Measurements from ENCODE around the gene DKK3.

Gene DKK3

GRCh38 chr11:12003336-12003735, 5.1 kb downstream of the DKK3 start:
- no peak overlapping the region for H3K27ac ChIP-seq (ENCODE audit: low read depth, low read length)
- peaks cover 9% of the 10 kb centered on the region; the same call in 1 of the 2 replicates for H3K36me3 ChIP-seq (ENCODE audit: control insufficient read depth, insufficient read depth, low read length)
- H3K9me3 ChIP-seq (ENCODE audit: control insufficient read depth, insufficient read depth, low read depth, low read length): no peaks in the 10 kb centered on the region
- no peak overlapping the region for H3K4me3 ChIP-seq (ENCODE audit: low read depth, low read length)
- peaks cover 6% of the 10 kb centered on the region; the same call in 1 of the 2 replicates for H3K4me1 ChIP-seq (ENCODE audit: control insufficient read depth, insufficient read depth, low read length)
- no peak overlapping the region for H3K9ac ChIP-seq (ENCODE audit: low read length)
- peaks cover 22% of the 10 kb centered on the region for H3K27me3 ChIP-seq (ENCODE audit: control insufficient read depth, insufficient read depth, low read length)

GRCh38 chr11:12001186-12001585, 7.2 kb downstream of the DKK3 start:
- Histone ChIP-seq H3K4me1 (ENCODE audit: control insufficient read depth, insufficient read depth, low read length) (no peaks in the 10 kb centered on the region), H3K36me3 (ENCODE audit: control insufficient read depth, insufficient read depth, low read length) (peaks cover 13% of the 10 kb centered on the region; the same call in 1 of the 2 replicates), H3K9ac (ENCODE audit: low read length) (no peak overlapping the region), H3K27me3 (ENCODE audit: control insufficient read depth, insufficient read depth, low read length) (0 out of 2 replicates have a peak, but pooled peaks cover under 1% of the 10 kb centered on the region), H3K27ac (ENCODE audit: low read depth, low read length) (no peak overlapping the region), H3K4me3 (ENCODE audit: low read depth, low read length) (no peak overlapping the region), H3K9me3 (ENCODE audit: control insufficient read depth, insufficient read depth, low read depth, low read length) (no peaks in the 10 kb centered on the region)

- H3K4me3 ChIP-seq (ENCODE audit: low read depth, low read length): no peak overlapping the region
- peaks cover 9% of the 10 kb centered on the region for H3K4me1 ChIP-seq (ENCODE audit: control insufficient read depth, insufficient read depth, low read length)
- no peak overlapping the region for H3K27ac ChIP-seq (ENCODE audit: low read depth, low read length)
- no peaks in the 10 kb centered on the region for H3K27me3 ChIP-seq (ENCODE audit: control insufficient read depth, insufficient read depth, low read length)
- no peaks in the 10 kb centered on the region for H3K9me3 ChIP-seq (ENCODE audit: control insufficient read depth, insufficient read depth, low read depth, low read length)
- H3K36me3 ChIP-seq (ENCODE audit: control insufficient read depth, insufficient read depth, low read length): peaks cover 16% of the 10 kb centered on the region; the same call in 1 of the 2 replicates
- no peak overlapping the region for H3K9ac ChIP-seq (ENCODE audit: low read length)
Observed at GRCh38 chr11:11998091-11998781, 10.2 kb downstream of the DKK3 start.

GRCh38 chr11:11997049-11997322, 11.4 kb downstream of the DKK3 start:
- no peak overlapping the region for H3K27ac ChIP-seq (ENCODE audit: low read depth, low read length)
- no peak overlapping the region for H3K9ac ChIP-seq (ENCODE audit: low read length)
- no peaks in the 10 kb centered on the region for H3K9me3 ChIP-seq (ENCODE audit: control insufficient read depth, insufficient read depth, low read depth, low read length)
- no peak overlapping the region for H3K4me3 ChIP-seq (ENCODE audit: low read depth, low read length)
- peaks cover 9% of the 10 kb centered on the region for H3K4me1 ChIP-seq (ENCODE audit: control insufficient read depth, insufficient read depth, low read length)
- H3K36me3 ChIP-seq (ENCODE audit: control insufficient read depth, insufficient read depth, low read length): peaks cover 16% of the 10 kb centered on the region; the same call in 1 of the 2 replicates
- H3K27me3 ChIP-seq (ENCODE audit: control insufficient read depth, insufficient read depth, low read length): no peaks in the 10 kb centered on the region

GRCh38 chr11:11996321-11997048, 11.9 kb downstream of the DKK3 start:
- Histone ChIP-seq H3K9ac (ENCODE audit: low read length) (no peak overlapping the region), H3K27me3 (ENCODE audit: control insufficient read depth, insufficient read depth, low read length) (no peaks in the 10 kb centered on the region), H3K4me3 (ENCODE audit: low read depth, low read length) (no peak overlapping the region), H3K36me3 (ENCODE audit: control insufficient read depth, insufficient read depth, low read length) (peaks cover 15% of the 10 kb centered on the region; the same call in 1 of the 2 replicates), H3K9me3 (ENCODE audit: control insufficient read depth, insufficient read depth, low read depth, low read length) (no peaks in the 10 kb centered on the region), H3K27ac (ENCODE audit: low read depth, low read length) (no peak overlapping the region), H3K4me1 (ENCODE audit: control insufficient read depth, insufficient read depth, low read length) (peaks cover 9% of the 10 kb centered on the region)

GRCh38 chr11:11995601-11996000, 12.8 kb downstream of the DKK3 start:
- Histone ChIP-seq H3K27ac (ENCODE audit: low read depth, low read length) (no peak overlapping the region), H3K9me3 (ENCODE audit: control insufficient read depth, insufficient read depth, low read depth, low read length) (no peaks in the 10 kb centered on the region), H3K9ac (ENCODE audit: low read length) (no peak overlapping the region), H3K4me1 (ENCODE audit: control insufficient read depth, insufficient read depth, low read length) (peaks cover 9% of the 10 kb centered on the region), H3K4me3 (ENCODE audit: low read depth, low read length) (no peak overlapping the region), H3K27me3 (ENCODE audit: control insufficient read depth, insufficient read depth, low read length) (no peaks in the 10 kb centered on the region), H3K36me3 (ENCODE audit: control insufficient read depth, insufficient read depth, low read length) (peaks cover 9% of the 10 kb centered on the region; the same call in 1 of the 2 replicates)

GRCh38 chr11:11993839-11994238, 14.6 kb downstream of the DKK3 start:
- H3K4me3 ChIP-seq (ENCODE audit: low read depth, low read length): no peak overlapping the region
- H3K27ac ChIP-seq (ENCODE audit: low read depth, low read length): no peak overlapping the region; the same call in 1 of the 2 replicates
- H3K9ac ChIP-seq (ENCODE audit: low read length): no peak overlapping the region

GRCh38 chr11:11992257-11993212, 15.9 kb downstream of the DKK3 start:
- no peak overlapping the region for H3K9ac ChIP-seq (ENCODE audit: low read length)
- H3K9me3 ChIP-seq (ENCODE audit: control insufficient read depth, insufficient read depth, low read depth, low read length): no peaks in the 10 kb centered on the region
- peaks cover 5% of the 10 kb centered on the region; the same call in 1 of the 2 replicates for H3K36me3 ChIP-seq (ENCODE audit: control insufficient read depth, insufficient read depth, low read length)
- H3K27me3 ChIP-seq (ENCODE audit: control insufficient read depth, insufficient read depth, low read length): no peaks in the 10 kb centered on the region
- no peak overlapping the region for H3K4me3 ChIP-seq (ENCODE audit: low read depth, low read length)
- peaks cover 9% of the 10 kb centered on the region for H3K4me1 ChIP-seq (ENCODE audit: control insufficient read depth, insufficient read depth, low read length)
- no peak overlapping the region for H3K27ac ChIP-seq (ENCODE audit: low read depth, low read length)

More at GRCh38 chr11:11993839-11994238, 14.6 kb downstream of the DKK3 start:
- Histone ChIP-seq H3K4me1 (ENCODE audit: control insufficient read depth, insufficient read depth, low read length) (peaks cover 9% of the 10 kb centered on the region), H3K27me3 (ENCODE audit: control insufficient read depth, insufficient read depth, low read length) (no peaks in the 10 kb centered on the region), H3K9me3 (ENCODE audit: control insufficient read depth, insufficient read depth, low read depth, low read length) (no peaks in the 10 kb centered on the region), H3K36me3 (ENCODE audit: control insufficient read depth, insufficient read depth, low read length) (peaks cover 9% of the 10 kb centered on the region; the same call in 1 of the 2 replicates)

- Histone ChIP-seq H3K27me3 (ENCODE audit: control insufficient read depth, insufficient read depth, low read length) (no peaks in the 10 kb centered on the region), H3K27ac (ENCODE audit: low read depth, low read length) (no peak overlapping the region), H3K9ac (ENCODE audit: low read length) (no peak overlapping the region), H3K4me3 (ENCODE audit: low read depth, low read length) (no peak overlapping the region), H3K36me3 (ENCODE audit: control insufficient read depth, insufficient read depth, low read length) (no peaks in the 10 kb centered on the region), H3K4me1 (ENCODE audit: control insufficient read depth, insufficient read depth, low read length) (peaks cover 27% of the 10 kb centered on the region), H3K9me3 (ENCODE audit: control insufficient read depth, insufficient read depth, low read depth, low read length) (no peaks in the 10 kb centered on the region; the same call in 1 of the 2 replicates)
Observed at GRCh38 chr11:11989774-11990744, 18.4 kb downstream of the DKK3 start.
